Measurements from ENCODE around the gene PADI2.

PADI2 gene

DNA sequence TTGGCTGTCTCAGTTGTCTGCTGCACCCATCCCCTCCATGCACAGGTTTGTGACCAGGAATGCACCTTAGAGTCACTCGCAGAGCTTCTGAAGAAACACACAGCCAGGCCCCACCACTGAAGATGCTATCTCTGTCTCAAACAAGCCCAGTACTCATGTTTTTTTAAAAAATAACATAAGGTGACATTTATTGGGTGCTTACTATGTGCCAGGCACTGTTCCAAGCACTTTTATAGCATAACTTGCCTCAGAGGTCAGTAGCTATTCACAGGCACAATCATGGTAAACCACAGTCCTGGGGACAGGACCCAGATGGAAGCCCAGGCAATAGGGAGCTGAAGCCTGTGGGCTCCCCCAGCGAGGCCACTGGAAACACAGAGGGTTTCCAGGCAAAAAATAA, 98.7 kb downstream of the PADI2 start:
- DNase-seq (ENCODE audit: low read depth in 2 of 2), result no peak

- no peak for DNase-seq (ENCODE audit: low read depth in 2 of 2)
These were observed 100.4 kb downstream of the PADI2 start for GRCh38 chr1:17018849-17019248.

GRCh38 chr1:17017435-17017834, 101.8 kb downstream of the PADI2 start:
- DNase-seq (ENCODE audit: low read depth in 2 of 2), result no peak

Measured in stimulated activated CD8-positive, alpha-beta memory T cell treated with anti-CD3 and anti-CD28 coated beads, Interleukin-15, amount 100 ng/mL, for 48 hours (primary cell).